ENCODE measurements around the gene CD8B2.

GRCh38 chr2:106537047-106537446 is 49.9 kb downstream of the CD8B2 start:
- TF ChIP-seq CTCF (conservative IDR thresholded peaks at IDR 0.05; ENCODE audit: low read depth in 2 of 2) (no peak), REST (IDR thresholded peaks at IDR 0.05; ENCODE audit: unreplicated experiment) (no peak), POLR2AphosphoS5 (IDR thresholded peaks at IDR 0.05; ENCODE audit: low read depth) (no peak), EZH2 (IDR thresholded peaks at IDR 0.05; ENCODE audit: low read depth, unreplicated experiment) (no peak), ZNF114 (CRISPR knock-in tag; IDR thresholded peaks at IDR 0.05) (no peak), EZH2phosphoT487 (IDR thresholded peaks at IDR 0.05; ENCODE audit: unreplicated experiment) (no peak)

Measured in GM23338 (cell line).